K562 (cell line): ENCODE results near the gene MARK2. TPM values are rescaled to one million over a fixed set of nuclear protein-coding genes. Genes with fewer than 3 reads are reported as not detected.

Experiments used
- ATAC-seq: fragments of 200-7000 bp; cut with Tn5 transposase; 3 replicates; pipeline ENCODE4 v1.9.1; 2020; ENCODE audit warnings: moderate library complexity
- BruUV-seq: library from RNA; stranded (reverse); fragments of 400-500 nt; replicated peaks from 2 replicates; lab custom pipeline; 2021; lab: Mats Ljungman, UMichigan
- CTCF ChIA-PET: fragments of 300-600 bp; formaldehyde crosslinking; extraction: SDS; loops from one replicate; lab custom pipeline; 2021; ENCODE audit warnings: low intra/inter-chr PET ratio; lab: Yijun Ruan, JAX
- POLR2A ChIA-PET: fragments of 300-600, 350-650 bp; sonication (Branson Sonifier 250); formaldehyde crosslinking; extraction: SDS; loops from one replicate; lab custom pipeline; 2021; ENCODE audit warnings: antibody characterized with exemption, inconsistent platforms; lab: Yijun Ruan, JAX
- DNase-seq, 4 experiments: peaks; one replicate each; pipeline versions ENCODE4 v3.0.0 to v3.0.0-alpha.2; 2011 to 2018; ENCODE audit warnings: low spot score in 3 of 4, mixed read lengths in 3 of 4; ENCODE audit errors: extremely low read depth in 1 of 4
- FAIRE-seq: peaks from 2 replicates; lab custom pipeline; 2011; peaks lifted over from hg19 to GRCh38; lab: Jason Lieb, UNC
- H2AFZ ChIP-seq: 2 replicates; pipeline ENCODE4 v1.6.0; 2011; ENCODE audit warnings: low read depth, low read length, control low read depth, inconsistent platforms
- H3K27ac ChIP-seq: fragments of 200-600 bp; 3 replicates; pipeline ENCODE4 v1.8.0; 2011; ENCODE audit warnings: low read depth, mild to moderate bottlenecking, control low read depth, inconsistent platforms, low read length, moderate library complexity, mixed read lengths; ENCODE audit errors: extremely low read depth
- H3K27me3 ChIP-seq, 2 experiments: fragments of 300-600 bp in 1 of 2; 2 replicates in 1 of 2; 3 replicates in 1 of 2; pipeline versions ENCODE4 v1.6.0 to v1.8.0; 2011; ENCODE audit warnings: inconsistent platforms in 2 of 2, low read length in 2 of 2, mild to moderate bottlenecking in 1 of 2, mixed read lengths in 1 of 2, moderate library complexity in 1 of 2; ENCODE audit not compliant: control insufficient read depth in 2 of 2, insufficient read depth in 2 of 2
- H3K36me3 ChIP-seq: fragments of 300-600 bp; 3 replicates; pipeline ENCODE4 v1.8.0; 2011; ENCODE audit warnings: mild to moderate bottlenecking, low read length, inconsistent platforms; ENCODE audit not compliant: control insufficient read depth, insufficient read depth
- H3K4me1 ChIP-seq, 2 experiments: fragments of 200-600 bp in 1 of 2; replicated peaks in 1 of 2; 2 replicates in 1 of 2; 3 replicates in 1 of 2; pipeline versions ENCODE4 v1.5.1 to v1.8.0; 2011; ENCODE audit warnings: inconsistent platforms in 2 of 2, low read length in 2 of 2, mild to moderate bottlenecking in 1 of 2, mixed read lengths in 1 of 2, moderate library complexity in 1 of 2; ENCODE audit not compliant: control insufficient read depth in 2 of 2, insufficient read depth in 2 of 2
- H3K4me2 ChIP-seq: 2 replicates; pipeline ENCODE4 v1.6.1; 2011; ENCODE audit warnings: low read length, control low read depth, inconsistent platforms, mixed read lengths; ENCODE audit not compliant: insufficient read depth
- H3K4me3 ChIP-seq: fragments of 200-600 bp; sonication (generic), shearing (Covaris generic); 2 replicates; pipeline ENCODE4 v1.5.1; 2016; ENCODE audit warnings: control low read depth, inconsistent platforms
- H3K79me2 ChIP-seq: fragments of 200-600 bp; 3 replicates; pipeline ENCODE4 v1.8.0; 2011; ENCODE audit warnings: low read length, inconsistent platforms; ENCODE audit not compliant: control insufficient read depth, insufficient read depth
- H3K9ac ChIP-seq, 2 experiments: 2 replicates each; pipeline versions ENCODE4 v1.6.0 to v1.6.1; 2011; ENCODE audit warnings: low read depth in 2 of 2, low read length in 2 of 2, control low read depth in 1 of 2, inconsistent platforms in 1 of 2, mild to moderate bottlenecking in 1 of 2, mixed read lengths in 1 of 2; ENCODE audit not compliant: insufficient read depth in 1 of 2
- H3K9me1 ChIP-seq: one replicate; pipeline ENCODE4 v1.6.0; 2011; ENCODE audit warnings: inconsistent platforms, mild to moderate bottlenecking, low read length, moderate library complexity; ENCODE audit not compliant: control insufficient read depth, insufficient read depth
- H3K9me3 ChIP-seq: replicated peaks from 2 replicates; pipeline ENCODE4 v1.5.1; 2011; ENCODE audit warnings: low read depth, low read length, inconsistent platforms; ENCODE audit not compliant: control insufficient read depth, insufficient read depth
- H4K20me1 ChIP-seq: replicated peaks from 2 replicates; pipeline ENCODE4 v1.6.1; 2011; ENCODE audit warnings: low read length, inconsistent platforms, mixed read lengths; ENCODE audit not compliant: control insufficient read depth, insufficient read depth
- CC2D1A ChIP-seq: fragments of 450-650 bp; IDR thresholded peaks from 2 replicates; pipeline ENCODE4 v1.6.1; 2017; ENCODE audit warnings: mild to moderate bottlenecking
- GABPA ChIP-seq: fragments of 200-800 bp; sonication (Bioruptor generic); conservative IDR thresholded peaks from 2 replicates; pipeline ENCODE4 v1.6.1; 2016; ENCODE audit warnings: low read depth, missing genetic modification characterization, missing compliant biosample characterization
- NR2C2 ChIP-seq, 2 experiments: fragments of 200-800 bp in 1 of 2; sonication (Bioruptor generic) in 1 of 2; sonication (generic) in 1 of 2; formaldehyde crosslinking in 1 of 2; IDR thresholded peaks; 2 replicates each; pipeline versions ENCODE4 v1.6.1 to v1.8.0; 2016 to 2022; ENCODE audit warnings: mild to moderate bottlenecking in 1 of 2, missing compliant biosample characterization in 1 of 2, missing genetic modification characterization in 1 of 2, missing genetic modification reagents in 1 of 2
- SP1 ChIP-seq: sonication (generic); formaldehyde crosslinking; IDR thresholded peaks from 2 replicates; pipeline ENCODE4 v1.8.1; 2022; ENCODE audit warnings: mild to moderate bottlenecking, missing genetic modification reagents
- SREBF1 ChIP-seq: fragments of 150-350 bp; IDR thresholded peaks from 2 replicates; pipeline ENCODE4 v1.6.1; 2014; ENCODE audit warnings: antibody characterized with exemption, low read depth, low read length, borderline replicate concordance
- STAG1 ChIP-seq: sonication (generic); formaldehyde crosslinking; IDR thresholded peaks from 2 replicates; pipeline ENCODE4 v1.5.0; 2020; ENCODE audit warnings: missing genetic modification reagents, borderline replicate concordance
- TOE1 ChIP-seq, 2 experiments: fragments of 450-650 bp in 1 of 2; sonication (generic) in 1 of 2; formaldehyde crosslinking in 1 of 2; IDR thresholded peaks; 2 replicates each; pipeline versions ENCODE4 v1.7.1 to v1.8.0; 2016 to 2022; ENCODE audit warnings: borderline replicate concordance in 2 of 2, mild to moderate bottlenecking in 2 of 2, antibody characterized with exemption in 1 of 2, inconsistent platforms in 1 of 2, low read depth in 1 of 2, missing genetic modification reagents in 1 of 2, moderate library complexity in 1 of 2
- WGBS: fragments of 100-300 bp; shearing (Covaris generic); methylation state at CpG from one replicate; pipeline ENCODE4 v1.1.6; 2016; ENCODE audit warnings: low coverage, mixed read lengths; ENCODE audit not compliant: insufficient coverage; ENCODE audit errors: missing lambda C conversion rate; 5-methylcytosine and 5-hydroxymethylcytosine counted together
- in situ Hi-C: fragments of 300-500 bp; cut with MboI; formaldehyde crosslinking; loops from 4 replicates; pipeline ENCODE4 v1.15.0; 2018; ENCODE audit warnings: inconsistent platforms, mixed read lengths
- intact Hi-C: fragments of 100-400 bp; cut with micrococcal nuclease; formaldehyde crosslinking; loops from 2 replicates; pipeline ENCODE4 v1.14.2; 2022
- polyA plus RNA-seq, 8 experiments: library from polyadenylated mRNA; depleted of rRNA in 4 of 8; stranded (reverse) in 5 of 8; unstranded in 3 of 8; fragments of >200 nt; fragmentation: Nextera tagmentation in 2 of 8; fragmentation: Illumina TruSeq in 1 of 8; extraction: Ambion mirVana in 2 of 8; extraction: Trizol in 1 of 8; gene quantifications; 2 replicates each; pipeline versions ENCODE4 v1.2.1 to v1.2.3, GENCODE V29; 2011 to 2014; ENCODE audit warnings: inconsistent platforms in 1 of 8, missing spikeins in 1 of 8
- total RNA-seq, 7 experiments: library from RNA; depleted of rRNA in 6 of 7; stranded (reverse); fragments of >200 nt in 6 of 7; fragmentation: Illumina TruSeq in 2 of 7; extraction: Trizol in 2 of 7; gene quantifications; 2 replicates each; pipeline versions ENCODE4 v1.2.1 to v1.2.3, GENCODE V29; 2011 to 2021; ENCODE audit warnings: low replicate concordance in 1 of 7
- TF ChIP-seq, protein P1 (sequence below): sonication (generic); formaldehyde crosslinking; IDR thresholded peaks from 2 replicates; pipeline ENCODE4 v1.9.0; 2022; ENCODE audit warnings: mild to moderate bottlenecking, missing genetic modification reagents
- TF ChIP-seq, protein P2 (sequence below), 2 experiments: fragments of 450-650 bp; formaldehyde crosslinking in 1 of 2; IDR thresholded peaks; 2 replicates each; pipeline versions ENCODE4 v1.4.0 to v1.6.1; 2014 to 2020; ENCODE audit warnings: mild to moderate bottlenecking in 2 of 2, borderline replicate concordance in 1 of 2, low read depth in 1 of 2

MARK2 gene
- total and polyA plus RNA-seq, 9 of the 15 experiments (the other 6 are each of a cell fraction or from before 2014, with no cell fraction given): 0.32 to 43.5 (median 15.1) TPM

DNA sequence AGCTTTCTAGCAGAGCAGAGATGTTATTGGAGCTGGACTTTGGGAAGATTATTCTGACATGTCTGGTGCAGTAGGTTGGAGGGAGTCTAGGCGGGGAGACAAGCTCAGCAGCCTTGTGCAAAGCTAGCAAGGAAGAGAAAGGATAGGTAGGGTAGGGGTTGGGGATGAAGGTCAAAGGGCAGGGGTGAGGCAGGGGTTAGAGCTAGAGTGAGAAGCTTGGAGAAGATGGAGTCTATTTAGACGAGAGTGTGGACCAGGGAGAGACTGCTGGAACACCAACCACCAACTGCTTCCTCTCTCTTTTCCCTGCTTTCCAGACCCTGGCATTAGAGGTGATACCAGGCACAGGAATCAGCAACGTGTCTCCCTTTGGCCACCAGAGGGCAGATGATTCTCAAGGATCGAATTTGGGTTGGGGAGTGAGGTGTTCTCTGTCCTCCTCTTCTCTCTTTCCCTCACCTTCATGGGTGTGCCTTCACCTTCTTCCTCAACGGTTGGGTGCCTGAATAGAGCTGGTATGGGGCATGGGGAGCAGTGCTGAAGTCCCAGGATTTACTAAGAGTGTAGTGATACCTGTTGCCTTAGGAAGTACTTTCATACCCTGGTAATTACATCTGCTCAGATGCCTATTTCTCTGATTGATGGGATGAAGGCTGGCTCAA lies 1.8 kb upstream of the MARK2 start:
- 0% methylated on average over 4 of the region's 5 CpGs for WGBS
- BruUV-seq: no TSS peak
- H3K9me3 ChIP-seq: no peaks in the 10 kb centered on the region
- H3K9ac ChIP-seq: no peak overlapping the region; a peak in 1 of 4 replicates
- H3K27me3 ChIP-seq: no peaks in the 10 kb centered on the region
- peak overlapping the region; percentile 92 for H2AFZ ChIP-seq
- H4K20me1 ChIP-seq: peaks cover 27% of the 10 kb centered on the region
- no peak overlapping the region for H3K27ac ChIP-seq
- H3K9me1 ChIP-seq: no peaks in the 10 kb centered on the region
- peak; percentile 37 for ATAC-seq
- intact Hi-C loops (loop anchor here (1.0 to 10.0 kb wide), 6 partner anchors 35 to 468 kb away; partner anchors contain the start of genes CATSPERZ, ESRRA and ZFTA), in situ Hi-C loops (loop anchor here (5.0 to 10.0 kb wide), 2 partner anchors 108 to 310 kb away; no protein-coding TSS in a partner anchor)
- peaks cover 12% of the 10 kb centered on the region; the same call in 2 of the 3 replicates for H3K36me3 ChIP-seq
- no peak overlapping the region for H3K4me2 ChIP-seq
- DNase-seq: peak; percentile 71 to 83 (median 74)
- peak; percentile 85 for FAIRE-seq
- H3K4me1 ChIP-seq: peaks cover 20 to 27% of the 10 kb centered on the region in 2 experiments; a peak in 4 of 5 replicates
- ChIA-PET POLR2A (interaction anchor here (0.6 kb wide), 1 partner anchor 138 kb away, joined by 3 read pairs; no protein-coding TSS in a partner anchor), CTCF (interaction anchor here (0.7 to 2.8 kb wide), 6 partner anchors 35 to 316 kb away, joined by 3 to 21 read pairs (median 8); partner anchors contain the start of gene ZFTA)
- peaks cover 32% of the 10 kb centered on the region for H3K79me2 ChIP-seq
- no peak overlapping the region for H3K4me3 ChIP-seq
- TF ChIP-seq, protein P1, sequence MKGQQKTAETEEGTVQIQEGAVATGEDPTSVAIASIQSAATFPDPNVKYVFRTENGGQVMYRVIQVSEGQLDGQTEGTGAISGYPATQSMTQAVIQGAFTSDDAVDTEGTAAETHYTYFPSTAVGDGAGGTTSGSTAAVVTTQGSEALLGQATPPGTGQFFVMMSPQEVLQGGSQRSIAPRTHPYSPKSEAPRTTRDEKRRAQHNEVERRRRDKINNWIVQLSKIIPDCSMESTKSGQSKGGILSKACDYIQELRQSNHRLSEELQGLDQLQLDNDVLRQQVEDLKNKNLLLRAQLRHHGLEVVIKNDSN (CRISPR knock-in tag): no peak
- TF ChIP-seq NR2C2 (CRISPR knock-in tag; IDR thresholded peaks at IDR 0.05) (peak; percentile 72; the same call in 1 of the 2 replicates), NR2C2 (tag; IDR thresholded peaks at IDR 0.05) (peak; percentile 66), GABPA (no peak), CC2D1A (peak; percentile 80; the same call in 1 of the 2 replicates), STAG1 (CRISPR knock-in tag) (peak; percentile 84; the same call in 1 of the 2 replicates), SREBF1 (no peak), TOE1 (IDR thresholded peaks at IDR 0.05; ENCODE audit: borderline replicate concordance) (no peak), TOE1 (CRISPR knock-in tag; IDR thresholded peaks at IDR 0.05; ENCODE audit: borderline replicate concordance, low read depth) (peak; percentile 92; the same call in 1 of the 2 replicates), SP1 (peak; percentile 47; the same call in 1 of the 2 replicates)
- TF ChIP-seq, protein P2, sequence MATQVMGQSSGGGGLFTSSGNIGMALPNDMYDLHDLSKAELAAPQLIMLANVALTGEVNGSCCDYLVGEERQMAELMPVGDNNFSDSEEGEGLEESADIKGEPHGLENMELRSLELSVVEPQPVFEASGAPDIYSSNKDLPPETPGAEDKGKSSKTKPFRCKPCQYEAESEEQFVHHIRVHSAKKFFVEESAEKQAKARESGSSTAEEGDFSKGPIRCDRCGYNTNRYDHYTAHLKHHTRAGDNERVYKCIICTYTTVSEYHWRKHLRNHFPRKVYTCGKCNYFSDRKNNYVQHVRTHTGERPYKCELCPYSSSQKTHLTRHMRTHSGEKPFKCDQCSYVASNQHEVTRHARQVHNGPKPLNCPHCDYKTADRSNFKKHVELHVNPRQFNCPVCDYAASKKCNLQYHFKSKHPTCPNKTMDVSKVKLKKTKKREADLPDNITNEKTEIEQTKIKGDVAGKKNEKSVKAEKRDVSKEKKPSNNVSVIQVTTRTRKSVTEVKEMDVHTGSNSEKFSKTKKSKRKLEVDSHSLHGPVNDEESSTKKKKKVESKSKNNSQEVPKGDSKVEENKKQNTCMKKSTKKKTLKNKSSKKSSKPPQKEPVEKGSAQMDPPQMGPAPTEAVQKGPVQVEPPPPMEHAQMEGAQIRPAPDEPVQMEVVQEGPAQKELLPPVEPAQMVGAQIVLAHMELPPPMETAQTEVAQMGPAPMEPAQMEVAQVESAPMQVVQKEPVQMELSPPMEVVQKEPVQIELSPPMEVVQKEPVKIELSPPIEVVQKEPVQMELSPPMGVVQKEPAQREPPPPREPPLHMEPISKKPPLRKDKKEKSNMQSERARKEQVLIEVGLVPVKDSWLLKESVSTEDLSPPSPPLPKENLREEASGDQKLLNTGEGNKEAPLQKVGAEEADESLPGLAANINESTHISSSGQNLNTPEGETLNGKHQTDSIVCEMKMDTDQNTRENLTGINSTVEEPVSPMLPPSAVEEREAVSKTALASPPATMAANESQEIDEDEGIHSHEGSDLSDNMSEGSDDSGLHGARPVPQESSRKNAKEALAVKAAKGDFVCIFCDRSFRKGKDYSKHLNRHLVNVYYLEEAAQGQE (IDR thresholded peaks at IDR 0.05; ENCODE audit: borderline replicate concordance): peak; percentile 92
- TF ChIP-seq, protein P2 (CRISPR knock-in tag; IDR thresholded peaks at IDR 0.05; ENCODE audit: low read depth): no peak
